HFF-Myc (cell line): ENCODE measurements around the gene PXYLP1.
"Not testable (repeated sequence)": the region's sequence is repeated elsewhere in the genome, so short reads cannot be mapped to it uniquely, and the experiment has no call there.

ENCODE experiments used
- DNase-seq: peaks from one replicate; pipeline ENCODE4 v3.0.0-alpha.2; 2011; ENCODE audit warnings: low read depth; ENCODE audit errors: extremely low read depth
- H3K4me3 ChIP-seq: replicated peaks from 2 replicates; pipeline ENCODE4 v1.5.1; 2011; ENCODE audit warnings: low read depth, mild to moderate bottlenecking, control low read depth, low read length
- TF ChIP-seq, protein P1 (sequence below): IDR thresholded peaks from 2 replicates; pipeline ENCODE4 v1.5.1; 2012; ENCODE audit warnings: mild to moderate bottlenecking, low read depth, low read length, control low read depth; ENCODE audit errors: missing control alignments

PXYLP1 gene

DNA sequence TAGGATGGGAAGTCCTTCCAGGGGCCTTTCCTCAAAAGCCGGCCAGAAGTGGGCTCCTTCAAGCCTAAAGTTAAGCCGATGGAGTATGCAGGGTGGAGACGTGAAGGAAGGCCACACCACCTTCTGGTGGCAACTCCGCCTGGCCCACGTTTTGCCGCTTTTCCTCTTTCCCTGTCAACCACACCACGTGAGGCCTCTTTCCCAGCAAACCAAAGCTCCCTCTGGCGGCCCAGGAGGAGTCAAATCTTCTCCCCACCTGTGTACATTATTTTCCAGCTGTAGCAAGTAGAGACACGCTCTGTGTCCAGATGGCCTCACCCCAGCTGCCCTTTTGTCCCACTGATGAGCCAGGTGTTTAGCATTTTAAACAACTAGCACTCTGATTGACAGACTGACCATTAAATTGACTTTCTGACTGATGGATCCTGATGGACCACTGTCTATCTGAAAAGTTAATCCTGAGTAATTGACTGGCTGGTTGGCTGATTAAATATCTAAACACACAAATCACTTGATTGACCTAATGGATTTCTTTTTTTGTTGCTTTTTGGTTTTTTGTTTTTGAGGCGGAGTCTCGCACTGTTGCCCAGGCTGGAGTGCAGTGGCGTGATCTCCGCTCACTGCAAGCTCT is 77.1 kb downstream of the PXYLP1 start:
- no peak for DNase-seq
- no peak overlapping the region for H3K4me3 ChIP-seq
- TF ChIP-seq, protein P1, sequence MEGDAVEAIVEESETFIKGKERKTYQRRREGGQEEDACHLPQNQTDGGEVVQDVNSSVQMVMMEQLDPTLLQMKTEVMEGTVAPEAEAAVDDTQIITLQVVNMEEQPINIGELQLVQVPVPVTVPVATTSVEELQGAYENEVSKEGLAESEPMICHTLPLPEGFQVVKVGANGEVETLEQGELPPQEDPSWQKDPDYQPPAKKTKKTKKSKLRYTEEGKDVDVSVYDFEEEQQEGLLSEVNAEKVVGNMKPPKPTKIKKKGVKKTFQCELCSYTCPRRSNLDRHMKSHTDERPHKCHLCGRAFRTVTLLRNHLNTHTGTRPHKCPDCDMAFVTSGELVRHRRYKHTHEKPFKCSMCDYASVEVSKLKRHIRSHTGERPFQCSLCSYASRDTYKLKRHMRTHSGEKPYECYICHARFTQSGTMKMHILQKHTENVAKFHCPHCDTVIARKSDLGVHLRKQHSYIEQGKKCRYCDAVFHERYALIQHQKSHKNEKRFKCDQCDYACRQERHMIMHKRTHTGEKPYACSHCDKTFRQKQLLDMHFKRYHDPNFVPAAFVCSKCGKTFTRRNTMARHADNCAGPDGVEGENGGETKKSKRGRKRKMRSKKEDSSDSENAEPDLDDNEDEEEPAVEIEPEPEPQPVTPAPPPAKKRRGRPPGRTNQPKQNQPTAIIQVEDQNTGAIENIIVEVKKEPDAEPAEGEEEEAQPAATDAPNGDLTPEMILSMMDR: peak; percentile 63

DNA sequence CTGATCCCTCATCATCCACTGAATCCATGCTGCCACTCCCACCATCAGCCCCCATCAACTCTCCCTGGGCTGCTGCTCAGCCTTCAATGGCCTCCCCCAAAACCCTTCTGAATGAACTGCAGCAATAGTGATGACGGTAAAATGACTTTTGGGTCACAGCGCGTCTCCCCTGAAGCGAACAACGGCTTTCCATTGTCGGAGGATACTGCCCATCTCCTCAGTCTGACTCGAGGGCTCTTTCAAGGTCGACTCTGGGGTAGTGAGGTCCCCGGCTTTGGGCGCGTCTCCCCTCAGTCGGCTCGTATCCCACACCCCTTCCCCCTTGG is 79.5 kb downstream of the PXYLP1 start:
- peak overlapping the region; percentile 87 for H3K4me3 ChIP-seq
- no peak for DNase-seq
- TF ChIP-seq, protein P1: no peak

DNA sequence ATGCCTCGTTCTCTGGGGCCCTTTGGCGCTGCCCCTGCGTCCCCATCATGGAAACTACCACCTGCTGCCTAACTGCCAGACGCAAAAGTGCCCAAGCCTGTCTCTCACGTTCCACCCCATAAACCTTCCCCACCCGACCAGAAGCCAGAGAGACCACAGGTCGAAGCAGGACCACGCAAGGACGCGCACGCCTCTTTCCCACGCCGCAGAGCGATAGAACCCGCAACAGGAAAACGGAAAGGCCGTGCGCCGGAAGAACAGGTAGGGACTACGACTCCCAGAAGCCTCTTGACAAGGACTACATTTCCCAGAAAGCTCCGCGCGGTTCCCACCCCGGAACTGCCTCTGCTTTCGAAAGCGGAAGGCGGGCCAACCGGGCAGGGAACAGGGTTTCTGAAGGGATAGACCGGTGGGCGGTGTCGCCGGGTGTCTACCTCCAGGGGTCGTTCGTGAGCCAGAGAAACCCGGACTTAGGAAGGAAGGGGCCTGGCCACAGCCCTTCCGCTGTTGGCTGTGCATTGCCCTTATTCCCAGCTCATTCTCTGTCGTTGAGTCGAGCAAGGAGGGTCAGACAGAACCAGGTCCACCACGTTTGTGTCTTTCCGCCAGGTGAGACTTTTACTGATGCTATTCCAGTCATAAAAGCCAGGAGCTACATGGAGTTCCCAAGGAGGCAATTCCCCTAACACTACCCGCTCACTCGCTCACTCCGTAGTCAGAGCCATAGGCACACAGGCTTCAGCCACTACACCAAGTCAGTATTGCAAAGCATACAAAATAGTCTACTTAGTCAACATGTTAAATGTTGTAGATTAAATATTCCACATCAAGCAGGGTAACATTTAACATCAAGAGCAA is 80.1 kb downstream of the PXYLP1 start:
- TF ChIP-seq, protein P1: peak; percentile 71
- peak overlapping the region; percentile 87 for H3K4me3 ChIP-seq

DNA sequence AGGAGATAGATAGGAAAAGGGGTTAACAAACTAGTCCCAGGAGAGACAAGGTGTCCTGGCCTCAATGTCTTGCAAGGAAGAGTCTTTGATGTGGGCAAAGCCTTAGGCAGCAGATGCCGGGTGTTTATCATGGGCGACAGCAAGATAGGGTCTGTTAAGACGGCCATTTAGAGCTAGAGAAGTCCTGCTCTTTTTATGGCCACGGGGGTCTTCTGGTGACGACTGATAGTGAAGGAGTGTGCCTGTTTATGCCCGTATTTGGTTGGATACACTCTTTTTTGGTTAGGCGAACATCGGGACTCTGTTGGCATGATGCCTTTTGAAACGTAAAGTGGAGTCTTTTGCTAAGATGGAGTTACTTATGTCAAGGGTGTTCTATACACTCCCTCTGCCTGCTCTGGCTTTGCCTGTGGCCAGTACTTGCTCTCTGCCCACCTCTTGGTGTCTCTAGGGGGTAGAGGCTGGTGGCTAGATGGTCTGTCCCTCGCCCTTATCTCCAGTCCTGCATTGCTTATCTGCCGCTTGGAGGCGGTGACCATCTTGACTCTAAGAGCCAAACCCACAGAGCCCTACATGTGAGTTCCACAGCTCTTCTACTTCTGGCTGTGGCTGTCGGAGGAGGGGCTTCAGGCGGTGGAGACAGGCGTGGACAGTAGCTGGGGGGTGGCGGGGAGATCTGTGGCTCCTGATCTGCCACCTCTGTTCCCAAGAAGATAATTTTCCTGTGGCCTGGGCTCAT is 80.9 kb downstream of the PXYLP1 start:
- no peak for DNase-seq
- H3K4me3 ChIP-seq: peak overlapping the region; percentile 87
- TF ChIP-seq, protein P1: no peak

More for the DNA sequence above, 80.1 kb downstream of the PXYLP1 start:
- DNase-seq: peak; percentile 95

DNA sequence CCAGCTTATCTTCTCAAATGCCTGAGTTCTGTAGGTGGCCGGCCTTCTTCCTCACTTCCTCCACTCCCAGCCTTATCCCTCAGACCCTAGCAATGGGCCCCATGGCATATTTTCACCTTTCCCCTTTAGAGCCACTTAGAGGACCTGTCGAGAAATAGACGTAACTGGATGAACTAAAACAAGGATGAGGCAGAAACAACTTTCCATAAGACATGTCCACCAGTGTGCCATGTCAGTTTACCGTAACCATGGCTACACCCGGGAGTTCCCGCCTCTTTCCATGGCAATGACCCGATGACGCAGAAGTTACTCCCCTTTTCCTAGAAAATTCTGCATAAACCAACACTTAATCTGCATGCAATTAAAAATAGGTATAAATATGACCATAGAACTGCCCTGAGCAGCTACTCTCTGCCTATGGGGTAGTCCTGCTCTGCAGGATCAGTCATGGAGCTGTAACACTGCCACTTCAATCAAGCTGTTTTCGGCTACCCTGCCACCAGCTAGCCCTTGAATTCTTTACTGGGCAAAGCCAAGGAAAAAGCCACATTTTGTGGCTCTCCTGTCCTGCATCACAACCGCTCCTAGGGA is 81.6 kb downstream of the PXYLP1 start:
- TF ChIP-seq, protein P1: no peak
- DNase-seq: no peak
- H3K4me3 ChIP-seq: no peak overlapping the region

DNA sequence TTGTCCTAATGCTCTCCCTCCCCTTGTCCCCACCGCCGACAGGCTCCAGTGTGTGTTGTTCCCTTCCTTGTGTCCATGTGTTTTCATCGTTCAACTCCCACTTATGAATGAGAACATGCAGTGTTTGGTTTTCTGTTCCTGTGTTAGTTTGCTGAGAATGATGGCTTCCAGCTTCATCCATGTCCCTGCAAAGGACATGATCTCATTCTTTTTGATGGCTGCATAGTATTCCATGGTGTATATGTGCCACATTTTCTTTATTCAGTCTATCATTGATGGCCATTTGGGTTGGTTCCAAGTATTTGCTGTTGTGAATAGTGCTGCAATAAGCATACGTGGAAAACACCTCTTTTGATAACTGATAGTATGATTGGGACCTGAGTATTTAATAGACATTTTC is 82.8 kb downstream of the PXYLP1 start:
- not testable (repeated sequence) for DNase-seq, H3K4me3 ChIP-seq

DNA sequence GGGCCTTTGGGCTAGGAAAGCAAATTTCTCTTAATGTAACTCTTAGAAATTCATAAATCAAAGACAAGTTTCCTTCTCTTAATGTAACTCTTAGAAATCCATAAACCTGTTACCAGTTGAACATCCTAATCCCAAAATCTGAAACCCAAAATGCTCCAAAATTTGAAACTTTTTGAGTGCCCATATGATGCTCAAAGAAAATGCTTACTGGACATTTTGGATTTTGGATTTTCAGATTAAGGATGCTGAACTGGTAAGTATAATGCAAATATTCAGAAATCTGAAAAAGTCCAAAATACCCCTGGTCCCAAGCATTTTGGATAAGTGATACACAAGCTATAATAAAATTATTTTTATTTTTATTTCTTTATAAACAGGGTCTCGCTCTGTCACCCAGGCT is 85.2 kb downstream of the PXYLP1 start:
- DNase-seq: no peak
- H3K4me3 ChIP-seq: no peak overlapping the region
- TF ChIP-seq, protein P1: no peak
